Measurements from ENCODE around the gene SH3GL1.

SH3GL1 gene

DNA sequence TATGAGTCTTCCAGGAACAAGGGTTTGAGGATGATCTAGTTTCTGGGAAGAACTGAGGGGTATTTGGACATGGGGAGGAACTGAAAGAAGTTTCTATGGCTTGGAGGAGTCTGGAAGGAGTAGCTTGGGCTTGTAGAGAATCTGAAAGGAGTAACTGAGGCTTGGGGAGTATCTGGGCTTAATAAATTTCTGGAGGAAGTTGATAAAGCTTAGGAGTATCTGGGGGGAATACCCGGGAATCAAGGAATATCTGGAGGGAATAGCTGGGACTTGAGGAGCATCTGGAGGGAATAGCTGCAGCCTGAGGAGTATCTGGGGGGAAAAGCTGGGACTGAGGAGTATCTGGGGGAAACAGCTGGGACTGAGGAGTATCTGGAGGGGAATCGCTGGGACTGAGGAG, 79.9 kb downstream of the SH3GL1 start:
- H3K79me1 ChIP-seq (replicated peaks; ENCODE audit: low read length, poor library complexity, severe bottlenecking) = no peaks in the 10 kb centered on the region
- no peak for DNase-seq
- no peak overlapping the region for H3K23ac ChIP-seq (ENCODE audit: low read length in 2 of 2)
- H3K4me3 ChIP-seq (ENCODE audit: insufficient read depth in 1 of 2, low read depth in 1 of 2, low read length in 2 of 2) = no peak overlapping the region
- no peaks in the 10 kb centered on the region for H3K4me1 ChIP-seq (ENCODE audit: control insufficient read depth, insufficient read depth, low read depth, low read length)
- no peak overlapping the region for H3K9ac ChIP-seq (ENCODE audit: low read length)
- no peak overlapping the region for H3K4ac ChIP-seq (ENCODE audit: low read depth in 1 of 2, low read length in 2 of 2)
- H2BK12ac ChIP-seq (ENCODE audit: low read length in 2 of 2) = no peak overlapping the region
- H2BK5ac ChIP-seq (ENCODE audit: low read depth, low read length, poor library complexity, severe bottlenecking) = no peak overlapping the region
- peaks cover 13% of the 10 kb centered on the region for H3K9me3 ChIP-seq (ENCODE audit: control insufficient read depth, low read length)
- H3K27ac ChIP-seq (ENCODE audit: low read length, poor library complexity, severe bottlenecking) = no peak overlapping the region
- H2BK15ac ChIP-seq (ENCODE audit: low read depth, poor library complexity, severe bottlenecking) = no peak overlapping the region
- H3K27me3 ChIP-seq (ENCODE audit: control insufficient read depth in 1 of 2, insufficient read depth in 1 of 2, low read length in 2 of 2) = peaks cover 0 to 16% of the 10 kb centered on the region in 2 experiments
- no peak overlapping the region for H3K4me2 ChIP-seq (ENCODE audit: low read length, poor library complexity, severe bottlenecking)
- H2AFZ ChIP-seq (ENCODE audit: low read depth, low read length) = no peak overlapping the region
- H3K18ac ChIP-seq (ENCODE audit: low read depth in 1 of 2, low read length in 2 of 2) = no peak overlapping the region
- no peak overlapping the region for H2AK5ac ChIP-seq (ENCODE audit: low read length, severe bottlenecking)
- no peak overlapping the region for H3K14ac ChIP-seq (ENCODE audit: low read length in 2 of 2)
- WGBS = 93% methylated on average over 2 of the region's 2 CpGs
- H2BK120ac ChIP-seq (ENCODE audit: low read depth, low read length) = no peak overlapping the region
- H4K91ac ChIP-seq (ENCODE audit: low read length) = no peak overlapping the region
- H3K36me3 ChIP-seq (ENCODE audit: control insufficient read depth in 1 of 2, insufficient read depth in 2 of 2, low read depth in 1 of 2, low read length in 2 of 2) = peaks cover 0 to 33% of the 10 kb centered on the region in 2 experiments
- no peak overlapping the region for H4K8ac ChIP-seq (ENCODE audit: low read length)

DNA sequence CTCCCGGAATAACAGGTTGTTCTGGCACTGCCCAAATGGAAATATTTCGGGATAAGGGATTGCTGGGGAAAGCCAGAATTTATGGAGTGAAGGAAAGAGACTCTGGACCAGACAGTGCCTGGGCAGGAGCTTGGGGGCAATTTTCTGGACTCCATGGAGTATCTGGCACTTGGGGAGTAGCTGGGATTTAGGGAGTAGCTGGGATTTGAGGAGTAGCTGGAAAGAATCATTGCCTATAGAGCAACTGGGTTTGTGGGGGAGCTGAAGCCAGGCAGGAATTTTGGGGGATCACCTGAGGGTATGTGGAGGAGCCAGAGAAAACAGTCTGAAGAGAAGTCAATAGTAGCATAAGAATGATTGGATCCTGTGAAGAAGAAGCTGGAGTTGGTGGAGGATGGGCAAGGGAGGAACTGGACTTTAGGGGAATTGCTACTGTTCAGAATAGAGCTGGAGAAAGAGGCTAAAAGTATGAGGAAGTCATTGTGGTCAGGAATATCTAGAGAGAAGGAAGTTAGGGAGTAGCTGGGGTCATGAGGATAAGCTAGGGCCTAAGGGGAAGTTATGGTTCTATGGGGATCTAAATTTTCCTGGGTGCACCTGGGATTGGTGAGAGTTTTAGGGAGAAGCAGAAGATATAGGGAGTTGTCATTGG, 81.2 kb downstream of the SH3GL1 start:
- no peak overlapping the region for H3K4me2 ChIP-seq (ENCODE audit: low read length, poor library complexity, severe bottlenecking)
- H2BK15ac ChIP-seq (ENCODE audit: low read depth, poor library complexity, severe bottlenecking) = no peak overlapping the region
- H3K36me3 ChIP-seq (ENCODE audit: control insufficient read depth in 1 of 2, insufficient read depth in 2 of 2, low read depth in 1 of 2, low read length in 2 of 2) = peaks cover 0 to 27% of the 10 kb centered on the region in 2 experiments
- no peak overlapping the region for H3K4me3 ChIP-seq (ENCODE audit: insufficient read depth in 1 of 2, low read depth in 1 of 2, low read length in 2 of 2)
- peaks cover 13% of the 10 kb centered on the region for H3K9me3 ChIP-seq (ENCODE audit: control insufficient read depth, low read length)
- H2BK120ac ChIP-seq (ENCODE audit: low read depth, low read length) = no peak overlapping the region
- H4K8ac ChIP-seq (ENCODE audit: low read length) = no peak overlapping the region
- no peak overlapping the region for H3K4ac ChIP-seq (ENCODE audit: low read depth in 1 of 2, low read length in 2 of 2)
- H3K9ac ChIP-seq (ENCODE audit: low read length) = no peak overlapping the region
- H3K27ac ChIP-seq (ENCODE audit: low read length, poor library complexity, severe bottlenecking) = no peak overlapping the region
- H4K91ac ChIP-seq (ENCODE audit: low read length) = no peak overlapping the region
- H3K14ac ChIP-seq (ENCODE audit: low read length in 2 of 2) = no peak overlapping the region
- peaks cover 0 to 13% of the 10 kb centered on the region in 2 experiments for H3K27me3 ChIP-seq (ENCODE audit: control insufficient read depth in 1 of 2, insufficient read depth in 1 of 2, low read length in 2 of 2)
- no peak overlapping the region for H2BK12ac ChIP-seq (ENCODE audit: low read length in 2 of 2)
- no peak overlapping the region for H2AFZ ChIP-seq (ENCODE audit: low read depth, low read length)
- H3K23ac ChIP-seq (ENCODE audit: low read length in 2 of 2) = no peak overlapping the region
- H2BK5ac ChIP-seq (ENCODE audit: low read depth, low read length, poor library complexity, severe bottlenecking) = no peak overlapping the region
- DNase-seq = no peak
- H2AK5ac ChIP-seq (ENCODE audit: low read length, severe bottlenecking) = no peak overlapping the region
- H3K4me1 ChIP-seq (ENCODE audit: control insufficient read depth, insufficient read depth, low read depth, low read length) = no peaks in the 10 kb centered on the region
- WGBS = 98% methylated on average over 2 of the region's 2 CpGs
- no peaks in the 10 kb centered on the region for H3K79me1 ChIP-seq (replicated peaks; ENCODE audit: low read length, poor library complexity, severe bottlenecking)
- H3K18ac ChIP-seq (ENCODE audit: low read depth in 1 of 2, low read length in 2 of 2) = no peak overlapping the region

DNA sequence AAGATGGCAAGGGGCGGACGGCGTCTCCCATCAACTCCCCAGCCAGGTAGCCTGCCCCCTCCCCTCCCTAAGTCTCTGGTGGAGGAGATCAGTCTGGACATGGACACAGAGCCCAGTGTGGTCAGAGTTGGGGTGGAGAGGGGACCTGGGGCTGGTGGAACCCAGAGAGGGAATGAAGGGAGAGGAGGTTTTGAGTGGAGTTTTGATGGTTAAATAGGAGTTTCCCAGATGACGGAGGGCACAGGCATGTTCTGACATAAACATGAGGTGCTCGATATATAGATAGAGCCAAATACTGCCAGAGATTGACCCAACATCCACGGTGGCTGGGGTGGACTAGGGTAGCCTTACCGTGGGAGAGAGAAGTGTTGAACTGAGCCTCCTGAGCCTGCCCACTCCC, 81.9 kb downstream of the SH3GL1 start:
- no peak for DNase-seq
- Histone ChIP-seq H3K79me1 (replicated peaks; ENCODE audit: low read length, poor library complexity, severe bottlenecking) (no peaks in the 10 kb centered on the region), H3K14ac (ENCODE audit: low read length in 2 of 2) (no peak overlapping the region), H2BK120ac (ENCODE audit: low read depth, low read length) (no peak overlapping the region), H2BK12ac (ENCODE audit: low read length in 2 of 2) (no peak overlapping the region), H3K23ac (ENCODE audit: low read length in 2 of 2) (no peak overlapping the region), H2AFZ (ENCODE audit: low read depth, low read length) (no peak overlapping the region), H3K27me3 (ENCODE audit: control insufficient read depth in 1 of 2, insufficient read depth in 1 of 2, low read length in 2 of 2) (peaks cover 0 to 13% of the 10 kb centered on the region in 2 experiments), H4K91ac (ENCODE audit: low read length) (no peak overlapping the region), H3K4ac (ENCODE audit: low read depth in 1 of 2, low read length in 2 of 2) (no peak overlapping the region), H3K9me3 (ENCODE audit: control insufficient read depth, low read length) (peaks cover 13% of the 10 kb centered on the region), H3K4me2 (ENCODE audit: low read length, poor library complexity, severe bottlenecking) (no peak overlapping the region), H3K36me3 (ENCODE audit: control insufficient read depth in 1 of 2, insufficient read depth in 2 of 2, low read depth in 1 of 2, low read length in 2 of 2) (peaks cover 0 to 20% of the 10 kb centered on the region in 2 experiments), H2BK5ac (ENCODE audit: low read depth, low read length, poor library complexity, severe bottlenecking) (no peak overlapping the region), H3K27ac (ENCODE audit: low read length, poor library complexity, severe bottlenecking) (no peak overlapping the region), H2AK5ac (ENCODE audit: low read length, severe bottlenecking) (no peak overlapping the region), H3K18ac (ENCODE audit: low read depth in 1 of 2, low read length in 2 of 2) (no peak overlapping the region), H2BK15ac (ENCODE audit: low read depth, poor library complexity, severe bottlenecking) (no peak overlapping the region), H4K8ac (ENCODE audit: low read length) (no peak overlapping the region), H3K4me3 (ENCODE audit: insufficient read depth in 1 of 2, low read depth in 1 of 2, low read length in 2 of 2) (no peak overlapping the region), H3K4me1 (ENCODE audit: control insufficient read depth, insufficient read depth, low read depth, low read length) (no peaks in the 10 kb centered on the region), H3K9ac (ENCODE audit: low read length) (no peak overlapping the region)
- 100% methylated on average over 2 of the region's 7 CpGs for WGBS

DNA sequence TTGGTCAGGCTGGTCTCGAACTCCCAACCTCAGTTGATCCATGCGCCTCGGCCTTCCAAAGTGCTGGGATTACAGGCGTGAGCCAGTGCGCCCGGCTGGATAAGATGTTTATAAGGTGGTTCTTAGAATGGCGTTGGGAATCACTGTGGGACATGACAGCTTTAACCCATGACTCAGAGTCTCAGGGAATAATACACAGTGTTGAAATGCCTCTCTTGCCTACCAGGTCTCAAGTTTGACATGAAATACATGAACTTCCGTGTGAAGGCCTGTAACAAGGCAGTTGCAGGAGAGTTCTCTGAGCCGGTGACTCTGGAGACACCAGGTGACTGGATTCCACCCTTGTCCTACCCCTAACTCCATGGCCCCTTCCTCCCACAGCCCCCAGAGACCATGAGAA, 83.4 kb downstream of the SH3GL1 start:
- no peak overlapping the region for H4K91ac ChIP-seq (ENCODE audit: low read length)

More for the DNA sequence above, 83.4 kb downstream of the SH3GL1 start:
- Histone ChIP-seq H3K23ac (ENCODE audit: low read length in 2 of 2) (no peak overlapping the region), H3K79me1 (replicated peaks; ENCODE audit: low read length, poor library complexity, severe bottlenecking) (no peaks in the 10 kb centered on the region), H2BK15ac (ENCODE audit: low read depth, poor library complexity, severe bottlenecking) (no peak overlapping the region), H2AFZ (ENCODE audit: low read depth, low read length) (no peak overlapping the region), H3K36me3 (ENCODE audit: control insufficient read depth in 1 of 2, insufficient read depth in 2 of 2, low read depth in 1 of 2, low read length in 2 of 2) (peaks cover 0 to 16% of the 10 kb centered on the region in 2 experiments), H3K9ac (ENCODE audit: low read length) (no peak overlapping the region), H2BK120ac (ENCODE audit: low read depth, low read length) (no peak overlapping the region), H3K4me2 (ENCODE audit: low read length, poor library complexity, severe bottlenecking) (no peak overlapping the region), H3K4me1 (ENCODE audit: control insufficient read depth, insufficient read depth, low read depth, low read length) (no peaks in the 10 kb centered on the region), H4K8ac (ENCODE audit: low read length) (no peak overlapping the region), H2AK5ac (ENCODE audit: low read length, severe bottlenecking) (no peak overlapping the region), H3K9me3 (ENCODE audit: control insufficient read depth, low read length) (peaks cover 6% of the 10 kb centered on the region), H3K27me3 (ENCODE audit: control insufficient read depth in 1 of 2, insufficient read depth in 1 of 2, low read length in 2 of 2) (peaks cover 0 to 13% of the 10 kb centered on the region in 2 experiments), H2BK12ac (ENCODE audit: low read length in 2 of 2) (no peak overlapping the region), H3K4ac (ENCODE audit: low read depth in 1 of 2, low read length in 2 of 2) (no peak overlapping the region), H3K4me3 (ENCODE audit: insufficient read depth in 1 of 2, low read depth in 1 of 2, low read length in 2 of 2) (no peak overlapping the region), H3K27ac (ENCODE audit: low read length, poor library complexity, severe bottlenecking) (no peak overlapping the region), H2BK5ac (ENCODE audit: low read depth, low read length, poor library complexity, severe bottlenecking) (no peak overlapping the region), H3K18ac (ENCODE audit: low read depth in 1 of 2, low read length in 2 of 2) (no peak overlapping the region), H3K14ac (ENCODE audit: low read length in 2 of 2) (no peak overlapping the region)
- 93% methylated on average over 9 of the region's 9 CpGs for WGBS
- peak; percentile 18 for DNase-seq

Measured in mesenchymal stem cell (in vitro differentiated cells and primary cell).